GM19025 (cell line): ENCODE data around the gene WARS2.
"Not testable (repeated sequence)": the region's sequence is repeated elsewhere in the genome, so short reads cannot be mapped to it uniquely, and the experiment has no call there.

Experiments
- ATAC-seq: cut with Tn5 transposase; IDR thresholded peaks from one replicate; pipeline ENCODE4 v1.9.1; 2021; ENCODE audit warnings: mild to moderate bottlenecking, low read depth, moderate library complexity; ENCODE audit not compliant: unreplicated experiment

Gene WARS2

GRCh38 chr1:119140177-119141019 is at the start of gene WARS2:
Gene WARS2 (minus strand): TSS chr1:119140653. CDS start chr1:119140644, 9 bp downstream.
- ATAC-seq = peak; percentile 93

GRCh38 chr1:119188926-119189325 is 48.5 kb upstream of the WARS2 start:
- no peak for ATAC-seq

GRCh38 chr1:119187416-119187815 is 47.0 kb upstream of the WARS2 start:
- no peak for ATAC-seq

GRCh38 chr1:119186471-119186870 is 46.0 kb upstream of the WARS2 start:
- no peak for ATAC-seq

- no peak for ATAC-seq
These were observed 44.5 kb upstream of the WARS2 start for GRCh38 chr1:119184972-119185371.

GRCh38 chr1:119181218-119181617 is 40.8 kb upstream of the WARS2 start:
- ATAC-seq = no peak

GRCh38 chr1:119179051-119179450 is 38.6 kb upstream of the WARS2 start:
- ATAC-seq = no peak

- not testable (repeated sequence) for ATAC-seq
These were observed 32.5 kb upstream of the WARS2 start for GRCh38 chr1:119172927-119173326.

- ATAC-seq = not testable (repeated sequence)
These were observed 31.0 kb upstream of the WARS2 start for GRCh38 chr1:119171381-119172010.

GRCh38 chr1:119163396-119163795 is 22.9 kb upstream of the WARS2 start:
- no peak for ATAC-seq

- no peak for ATAC-seq
These were observed 20.4 kb upstream of the WARS2 start for GRCh38 chr1:119160866-119161265.

GRCh38 chr1:119160409-119160808 is 20.0 kb upstream of the WARS2 start:
- no peak for ATAC-seq

GRCh38 chr1:119159966-119160365 is 19.5 kb upstream of the WARS2 start:
- ATAC-seq = no peak

GRCh38 chr1:119159111-119159510 is 18.7 kb upstream of the WARS2 start:
- ATAC-seq = no peak

- not testable (repeated sequence) for ATAC-seq
These were observed 16.3 kb upstream of the WARS2 start for GRCh38 chr1:119156761-119157160.

- ATAC-seq = not testable (repeated sequence)
These were observed 14.6 kb upstream of the WARS2 start for GRCh38 chr1:119155069-119155468.

- ATAC-seq = no peak
These were observed 9.7 kb upstream of the WARS2 start for GRCh38 chr1:119150150-119150549.

- no peak for ATAC-seq
These were observed 7.2 kb upstream of the WARS2 start for GRCh38 chr1:119147661-119148090.

GRCh38 chr1:119146466-119146865 is 6.0 kb upstream of the WARS2 start:
- no peak for ATAC-seq

- ATAC-seq = no peak
These were observed 4.4 kb upstream of the WARS2 start for GRCh38 chr1:119144813-119145212.

- ATAC-seq = no peak
These were observed 3.3 kb upstream of the WARS2 start for GRCh38 chr1:119143706-119144105.

GRCh38 chr1:119141660-119142059 is 1.2 kb upstream of the WARS2 start:
- ATAC-seq = no peak
